Lower leg skin (tissue), 4 donors: Measurements from ENCODE around the gene SEC31A. TPM values are rescaled to one million over a fixed set of nuclear protein-coding genes. Genes with fewer than 3 reads are reported as not detected.

Source experiments
- DNase-seq, 2 donors: peaks; one replicate each; pipeline ENCODE4 v3.0.0-alpha.2; 2019; ENCODE audit warnings: low spot score in 2 of 2
- H3K4me3 ChIP-seq: fragments of 200-600 bp; sonication (generic); 2 replicates; pipeline ENCODE4 v1.5.1; 2017; ENCODE audit warnings: mild to moderate bottlenecking, low read depth; ENCODE audit not compliant: poor library complexity, severe bottlenecking
- POLR2A ChIP-seq, 2 donors: fragments of 450-650 bp; IDR thresholded peaks; one replicate each; pipeline ENCODE4 v1.6.1; 2016 to 2017; ENCODE audit warnings: antibody characterized with exemption in 2 of 2, mild to moderate bottlenecking in 1 of 2, moderate library complexity in 1 of 2
- WGBS, 2 donors: methylation state at CpG; one replicate each; pipeline ENCODE4 v1.1.5; 2018; 5-methylcytosine and 5-hydroxymethylcytosine counted together
- intact Hi-C: fragments of 100-400 bp; cut with DNase I; formaldehyde crosslinking; loops from one replicate; pipeline ENCODE4 v1.15.0; 2023; ENCODE audit warnings: low total_unique reads
- total RNA-seq, 4 donors: library from RNA; depleted of rRNA; stranded (reverse); fragments of >200 nt; gene quantifications; one replicate each; pipeline ENCODE4 v1.1.0, GENCODE V29; 2016
- TF ChIP-seq, protein P1 (sequence below), 3 donors: fragments of 450-650 bp; IDR thresholded peaks; one replicate each; pipeline ENCODE4 v1.5.1; 2016; ENCODE audit warnings: antibody characterized with exemption in 3 of 3, mild to moderate bottlenecking in 3 of 3, moderate library complexity in 2 of 3

The SEC31A gene
- total RNA-seq, 4 donors from 2014 or later: 100 to 166 (median 118) TPM

DNA sequence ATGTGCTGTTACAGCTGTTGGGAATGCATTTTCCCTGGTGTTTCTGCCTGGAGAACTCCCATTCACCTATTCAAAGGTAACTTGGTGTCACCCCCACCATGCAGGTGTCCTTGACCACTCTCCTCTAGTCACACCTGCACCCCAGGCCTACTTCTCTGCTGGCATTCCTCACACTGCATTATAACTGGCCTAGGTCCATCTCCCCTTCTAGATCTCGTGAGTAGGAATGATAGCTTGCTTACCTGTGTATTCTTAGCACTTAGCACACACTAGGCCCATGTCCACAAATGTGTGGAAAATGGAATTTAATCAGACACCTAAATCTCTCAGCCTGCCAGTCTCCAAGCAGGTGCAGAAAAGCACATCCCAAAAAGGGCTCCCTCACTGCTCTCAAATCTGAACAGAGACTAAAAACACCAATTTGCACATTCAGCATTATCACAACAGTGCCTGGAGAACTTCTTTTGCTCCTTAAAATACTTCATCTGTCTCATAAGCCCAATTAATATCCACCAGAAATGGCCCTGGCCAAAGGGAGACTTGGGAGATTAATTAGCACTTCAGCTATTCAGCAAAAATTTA lies 110.7 kb downstream of the SEC31A start:
- no peak for TF ChIP-seq POLR2A (IDR thresholded peaks at IDR 0.05)
- TF ChIP-seq, protein P1, sequence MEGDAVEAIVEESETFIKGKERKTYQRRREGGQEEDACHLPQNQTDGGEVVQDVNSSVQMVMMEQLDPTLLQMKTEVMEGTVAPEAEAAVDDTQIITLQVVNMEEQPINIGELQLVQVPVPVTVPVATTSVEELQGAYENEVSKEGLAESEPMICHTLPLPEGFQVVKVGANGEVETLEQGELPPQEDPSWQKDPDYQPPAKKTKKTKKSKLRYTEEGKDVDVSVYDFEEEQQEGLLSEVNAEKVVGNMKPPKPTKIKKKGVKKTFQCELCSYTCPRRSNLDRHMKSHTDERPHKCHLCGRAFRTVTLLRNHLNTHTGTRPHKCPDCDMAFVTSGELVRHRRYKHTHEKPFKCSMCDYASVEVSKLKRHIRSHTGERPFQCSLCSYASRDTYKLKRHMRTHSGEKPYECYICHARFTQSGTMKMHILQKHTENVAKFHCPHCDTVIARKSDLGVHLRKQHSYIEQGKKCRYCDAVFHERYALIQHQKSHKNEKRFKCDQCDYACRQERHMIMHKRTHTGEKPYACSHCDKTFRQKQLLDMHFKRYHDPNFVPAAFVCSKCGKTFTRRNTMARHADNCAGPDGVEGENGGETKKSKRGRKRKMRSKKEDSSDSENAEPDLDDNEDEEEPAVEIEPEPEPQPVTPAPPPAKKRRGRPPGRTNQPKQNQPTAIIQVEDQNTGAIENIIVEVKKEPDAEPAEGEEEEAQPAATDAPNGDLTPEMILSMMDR (IDR thresholded peaks at IDR 0.05): no peak
- H3K4me3 ChIP-seq: no peak overlapping the region
- WGBS, 2 donors: 47 to 65% methylated on average over 1 of the region's 1 CpG
- no peak for DNase-seq
- intact Hi-C loops: no loop called here

DNA sequence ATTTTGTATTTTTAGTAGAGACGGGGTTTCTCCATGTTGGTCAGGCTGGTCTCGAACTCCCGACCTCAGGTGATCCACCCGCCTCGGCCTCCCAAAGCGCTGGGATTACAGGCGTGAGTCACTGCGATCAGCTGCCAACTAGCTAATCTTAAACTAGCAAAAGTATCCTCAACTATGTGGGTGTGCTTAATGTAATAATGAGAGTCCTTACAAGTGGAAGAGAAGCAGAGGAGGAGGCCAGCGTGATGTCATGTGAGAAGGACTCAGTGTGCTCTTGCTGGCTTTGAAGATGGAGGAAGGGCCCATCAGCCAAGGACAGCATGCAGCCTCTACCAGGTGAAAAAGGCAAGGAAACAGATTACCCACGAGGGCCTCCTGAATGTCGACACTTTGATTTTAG lies 111.9 kb downstream of the SEC31A start:
- intact Hi-C loops: no loop called here

DNA sequence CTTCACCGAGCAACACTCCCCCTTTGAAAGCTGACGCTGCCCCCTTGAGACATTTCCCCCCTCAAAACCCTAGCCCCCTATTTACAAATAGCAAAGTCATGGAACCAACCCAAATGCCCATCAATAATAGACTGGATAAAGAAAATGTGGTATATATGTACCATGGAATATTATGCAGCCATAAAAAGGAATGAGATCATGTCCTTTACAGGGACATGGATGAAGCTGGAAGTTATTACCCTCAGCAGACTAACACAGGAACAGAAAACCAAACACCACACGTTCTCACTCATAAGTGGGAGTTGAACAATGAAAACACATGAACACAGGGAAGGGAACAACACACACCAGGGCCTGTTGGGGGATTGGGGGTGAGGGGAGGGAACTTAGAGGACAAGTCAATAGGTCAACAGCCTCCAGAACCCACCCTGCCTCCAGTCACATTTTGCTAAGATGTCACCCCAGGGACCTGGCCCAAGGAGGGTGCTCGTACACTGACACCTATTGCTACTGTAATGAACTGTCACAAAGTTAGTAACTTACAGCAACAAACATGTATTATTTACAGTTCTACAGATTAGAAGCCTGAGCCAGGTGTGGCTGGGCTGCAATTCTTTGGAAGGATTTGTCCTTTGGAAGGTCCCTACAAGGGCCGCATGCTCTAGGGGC lies 113.0 kb downstream of the SEC31A start:
- peak in 1 of 2 donors; percentile 58 for DNase-seq
- WGBS, 2 donors: 88 to 95% methylated on average over 5 of the region's 5 CpGs

More for the DNA sequence above, 111.9 kb downstream of the SEC31A start:
- 87 to 94% methylated on average over 11 of the region's 11 CpGs for WGBS, 2 donors
- H3K4me3 ChIP-seq: no peak overlapping the region
- DNase-seq: peak in 1 of 2 donors; percentile 21
- no peak for TF ChIP-seq POLR2A (IDR thresholded peaks at IDR 0.05)
- TF ChIP-seq, protein P1 (IDR thresholded peaks at IDR 0.05): no peak

DNA sequence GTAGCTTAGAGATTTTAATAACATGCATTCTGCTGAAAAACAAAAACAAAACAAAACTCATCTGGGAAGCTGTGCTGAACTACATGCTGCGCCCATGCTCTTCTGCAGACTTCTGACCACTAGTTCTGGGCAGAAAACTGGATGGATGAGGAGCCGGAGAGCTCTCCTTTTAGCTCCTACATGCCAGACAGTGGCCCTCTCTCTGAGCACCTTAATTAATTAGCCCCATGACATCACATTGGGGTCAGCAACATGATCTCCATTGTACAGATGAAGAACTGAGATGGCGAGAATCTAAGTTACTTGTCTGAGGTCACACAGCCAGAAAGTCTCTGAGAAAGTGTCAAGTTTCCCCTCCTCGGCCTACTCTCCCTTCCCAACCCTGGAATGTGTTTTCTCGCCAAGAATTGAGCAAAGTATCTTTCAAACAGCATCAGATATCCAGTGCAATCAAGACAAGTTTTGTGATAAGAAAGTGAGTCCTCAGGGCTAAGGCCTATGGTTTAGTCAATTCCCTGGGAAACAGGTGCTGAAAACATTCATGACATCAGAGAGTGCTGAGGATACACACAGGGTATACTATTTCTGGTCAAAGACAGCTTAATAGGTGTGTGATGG lies 113.9 kb downstream of the SEC31A start:
- intact Hi-C loops: no loop called here
- TF ChIP-seq POLR2A (IDR thresholded peaks at IDR 0.05): no peak
- TF ChIP-seq, protein P1 (IDR thresholded peaks at IDR 0.05): no peak
- WGBS, 2 donors: 52 to 60% methylated on average over 5 of the region's 5 CpGs
- DNase-seq: peak in 1 of 2 donors; percentile 9
- no peak overlapping the region for H3K4me3 ChIP-seq

More for the DNA sequence above, 113.0 kb downstream of the SEC31A start:
- TF ChIP-seq, protein P1 (IDR thresholded peaks at IDR 0.05): no peak
- TF ChIP-seq POLR2A (IDR thresholded peaks at IDR 0.05): no peak
- intact Hi-C loops: no loop called here
- H3K4me3 ChIP-seq: no peak overlapping the region

DNA sequence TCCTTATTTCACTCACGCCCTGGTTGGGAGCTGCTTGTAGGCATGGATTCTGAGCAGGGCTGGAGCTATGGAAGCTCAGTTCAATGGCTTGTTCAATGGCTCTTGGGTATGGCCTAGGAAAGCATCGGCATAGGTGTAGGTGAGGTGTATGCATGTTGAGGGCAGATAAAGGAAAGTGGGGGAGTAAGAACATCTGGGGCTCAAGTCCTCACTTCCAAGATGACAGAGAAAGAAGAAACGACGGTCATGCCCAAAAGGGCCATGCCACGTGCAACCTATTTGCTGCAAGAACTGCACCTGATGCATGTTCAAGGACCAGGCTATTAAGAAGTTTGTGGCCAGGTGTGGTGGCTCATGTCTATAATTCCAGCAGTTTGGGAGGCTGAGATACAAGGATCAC lies 115.7 kb downstream of the SEC31A start:
- intact Hi-C loops: no loop called here
- no peak for TF ChIP-seq POLR2A (IDR thresholded peaks at IDR 0.05)
- TF ChIP-seq, protein P1 (IDR thresholded peaks at IDR 0.05): no peak
- H3K4me3 ChIP-seq: no peak overlapping the region
- 78 to 94% methylated on average over 5 of the region's 5 CpGs for WGBS, 2 donors
- DNase-seq: peak in 1 of 2 donors; percentile 58
